Vagina (tissue), 2 donors: Measurements from ENCODE around the gene HOXB7. TPM values are rescaled to one million over a fixed set of nuclear protein-coding genes. Genes with fewer than 3 reads are reported as not detected.

Source experiments
- DNase-seq, 2 donors: peaks; one replicate each; pipeline ENCODE4 v3.0.0-alpha.2; 2017; ENCODE audit errors: extremely low spot score in 2 of 2
- H3K27ac ChIP-seq: fragments of 200-600 bp; sonication (generic); one replicate; pipeline ENCODE4 v1.5.1; 2019
- H3K27me3 ChIP-seq: fragments of 200-600 bp; sonication (generic); one replicate; pipeline ENCODE4 v1.5.1; 2019
- H3K36me3 ChIP-seq, 2 donors: fragments of 200-600 bp; sonication (generic); one replicate each; pipeline ENCODE4 v1.5.1; 2017 to 2019
- H3K4me1 ChIP-seq: fragments of 200-600 bp; sonication (generic); one replicate; pipeline ENCODE4 v1.5.1; 2019
- H3K4me3 ChIP-seq, 2 donors: fragments of 200-600 bp; sonication (generic); 1 replicate in 1 of 2; 2 replicates in 1 of 2; pipeline ENCODE4 v1.5.1; 2016 to 2019
- H3K9me3 ChIP-seq: fragments of 200-600 bp; sonication (generic); one replicate; pipeline ENCODE4 v1.5.1; 2019
- POLR2A ChIP-seq, 2 donors: fragments of 450-650 bp; IDR thresholded peaks; one replicate each; pipeline ENCODE4 v1.6.1; 2017; ENCODE audit warnings: antibody characterized with exemption in 2 of 2, mild to moderate bottlenecking in 2 of 2, moderate library complexity in 2 of 2
- POLR2AphosphoS5 ChIP-seq, 2 donors: sonication (generic); formaldehyde crosslinking; IDR thresholded peaks; one replicate each; pipeline ENCODE4 v1.9.0; 2017; ENCODE audit warnings: antibody characterized with exemption in 2 of 2, mild to moderate bottlenecking in 2 of 2, low read depth in 1 of 2; ENCODE audit not compliant: insufficient read depth in 1 of 2
- intact Hi-C: fragments of 100-400 bp; cut with DNase I; formaldehyde crosslinking; loops from one replicate; pipeline ENCODE4 v1.15.1; 2023
- total RNA-seq: library from RNA; depleted of rRNA; stranded (reverse); fragments of >200 nt; gene quantifications from one replicate; pipeline ENCODE4 v1.2.3, GENCODE V29; 2016
- TF ChIP-seq, protein P1 (sequence below), 3 experiments: fragments of 450-650 bp in 2 of 3; fragments of 200-600 bp in 1 of 3; sonication (generic) in 1 of 3; IDR thresholded peaks; one replicate each; pipeline ENCODE4 v1.5.1; 2017 to 2019; ENCODE audit warnings: antibody characterized with exemption in 3 of 3, mild to moderate bottlenecking in 2 of 3, moderate library complexity in 2 of 3

The HOXB7 gene
- total RNA-seq: 3.2 TPM

DNA sequence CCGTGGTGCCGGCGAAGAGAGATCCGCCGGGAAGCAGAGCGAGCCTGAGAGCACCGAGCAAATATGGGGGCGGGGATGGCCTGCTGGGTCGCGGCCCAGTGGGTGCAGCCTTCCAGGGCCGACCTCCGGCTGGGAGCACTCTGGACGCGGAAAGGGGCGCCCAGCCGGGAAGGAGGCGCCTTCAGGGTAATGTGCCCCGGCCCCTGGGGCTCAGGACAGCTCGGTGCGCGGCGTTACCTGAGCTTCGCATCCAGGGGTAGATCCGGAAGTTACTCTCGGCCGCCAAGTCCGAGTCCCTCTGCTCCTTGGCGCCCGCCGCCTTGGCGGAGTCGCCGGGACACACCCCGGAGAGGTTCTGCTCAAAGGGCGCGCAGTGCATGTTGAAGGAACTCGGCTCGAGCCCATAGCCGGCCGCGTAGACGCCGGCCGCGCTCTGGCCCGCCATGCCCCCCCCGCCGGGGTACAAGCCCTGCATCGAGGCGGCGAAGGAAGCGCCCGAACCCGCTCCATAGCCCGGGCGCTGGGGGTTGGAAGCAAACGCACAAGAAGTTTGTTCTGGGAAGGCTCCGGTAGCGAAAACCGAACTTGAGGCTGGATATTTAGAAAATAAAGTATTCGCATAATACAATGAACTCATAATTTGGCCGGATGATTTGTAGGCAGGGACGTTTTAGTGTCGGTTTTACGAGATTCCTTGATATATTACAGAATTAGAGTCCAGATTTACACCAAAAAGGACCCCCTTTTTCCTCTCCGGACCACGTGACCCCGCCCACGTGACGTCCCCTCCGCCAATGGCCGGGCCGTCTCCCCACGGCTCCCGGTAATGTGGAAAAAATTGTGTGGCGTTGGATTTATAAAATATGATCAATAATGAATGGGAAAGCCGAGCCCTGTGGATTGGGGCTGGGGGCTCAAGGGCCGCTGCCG, at the start of gene HOXB7:
Gene HOXB7 (minus strand): TSS at position 736 of the 930 bp plus-strand sequence. CDS start 99 bp downstream, at position 637.
- no peak for DNase-seq
- peaks cover 28% of the 10 kb centered on the region for H3K4me1 ChIP-seq
- peaks cover 12% of the 10 kb centered on the region for H3K27me3 ChIP-seq

DNA sequence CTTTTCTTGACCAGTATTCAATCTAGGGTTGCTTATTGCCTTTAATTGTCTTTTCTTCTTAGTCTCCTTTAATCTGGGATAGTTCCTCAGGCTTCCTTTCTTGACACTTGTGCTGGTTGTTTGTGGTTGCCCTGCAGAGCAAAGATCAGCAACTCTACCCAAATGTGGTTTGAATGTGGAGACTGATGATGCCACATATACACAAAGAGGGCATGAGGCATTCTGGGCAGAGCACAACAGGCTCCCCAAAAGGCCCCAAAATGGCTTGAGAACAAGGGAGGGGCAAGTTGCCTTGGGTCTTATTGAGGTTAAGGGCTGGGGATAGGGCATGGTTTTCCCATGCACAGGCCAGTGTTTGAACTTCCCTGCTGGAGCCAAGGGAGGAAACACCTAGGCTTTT, 45.1 kb upstream of the HOXB7 start:
- Histone ChIP-seq H3K4me3 (no peak overlapping the region), H3K4me1 (no peaks in the 10 kb centered on the region), H3K27me3 (no peaks in the 10 kb centered on the region), H3K9me3 (no peaks in the 10 kb centered on the region), H3K36me3 (no peaks in the 10 kb centered on the region), H3K27ac (no peak overlapping the region)
- intact Hi-C loops: no loop called here
- peak in 1 of 2 donors; percentile 3 for DNase-seq
- TF ChIP-seq POLR2A (IDR thresholded peaks at IDR 0.05) (no peak), POLR2AphosphoS5 (IDR thresholded peaks at IDR 0.05; ENCODE audit: insufficient read depth in 1 of 2, low read depth in 1 of 2) (no peak)
- TF ChIP-seq, protein P1, sequence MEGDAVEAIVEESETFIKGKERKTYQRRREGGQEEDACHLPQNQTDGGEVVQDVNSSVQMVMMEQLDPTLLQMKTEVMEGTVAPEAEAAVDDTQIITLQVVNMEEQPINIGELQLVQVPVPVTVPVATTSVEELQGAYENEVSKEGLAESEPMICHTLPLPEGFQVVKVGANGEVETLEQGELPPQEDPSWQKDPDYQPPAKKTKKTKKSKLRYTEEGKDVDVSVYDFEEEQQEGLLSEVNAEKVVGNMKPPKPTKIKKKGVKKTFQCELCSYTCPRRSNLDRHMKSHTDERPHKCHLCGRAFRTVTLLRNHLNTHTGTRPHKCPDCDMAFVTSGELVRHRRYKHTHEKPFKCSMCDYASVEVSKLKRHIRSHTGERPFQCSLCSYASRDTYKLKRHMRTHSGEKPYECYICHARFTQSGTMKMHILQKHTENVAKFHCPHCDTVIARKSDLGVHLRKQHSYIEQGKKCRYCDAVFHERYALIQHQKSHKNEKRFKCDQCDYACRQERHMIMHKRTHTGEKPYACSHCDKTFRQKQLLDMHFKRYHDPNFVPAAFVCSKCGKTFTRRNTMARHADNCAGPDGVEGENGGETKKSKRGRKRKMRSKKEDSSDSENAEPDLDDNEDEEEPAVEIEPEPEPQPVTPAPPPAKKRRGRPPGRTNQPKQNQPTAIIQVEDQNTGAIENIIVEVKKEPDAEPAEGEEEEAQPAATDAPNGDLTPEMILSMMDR (IDR thresholded peaks at IDR 0.05): no peak

More for the DNA sequence above, at the start of gene HOXB7:
- peak within 1 kb of the TSS; percentile 49 for H3K27ac ChIP-seq
- intact Hi-C loops: no loop called here
- H3K9me3 ChIP-seq: no peaks in the 10 kb centered on the region
- peak within 1 kb of the TSS; percentile 42 to 60 for H3K4me3 ChIP-seq
- no peaks in the 10 kb centered on the region for H3K36me3 ChIP-seq
- TF ChIP-seq, protein P1 (IDR thresholded peaks at IDR 0.05): no peak
- TF ChIP-seq POLR2A (IDR thresholded peaks at IDR 0.05): no peak
- TF ChIP-seq POLR2AphosphoS5 (IDR thresholded peaks at IDR 0.05; ENCODE audit: insufficient read depth in 1 of 2, low read depth in 1 of 2): peak; percentile 21 to 46

DNA sequence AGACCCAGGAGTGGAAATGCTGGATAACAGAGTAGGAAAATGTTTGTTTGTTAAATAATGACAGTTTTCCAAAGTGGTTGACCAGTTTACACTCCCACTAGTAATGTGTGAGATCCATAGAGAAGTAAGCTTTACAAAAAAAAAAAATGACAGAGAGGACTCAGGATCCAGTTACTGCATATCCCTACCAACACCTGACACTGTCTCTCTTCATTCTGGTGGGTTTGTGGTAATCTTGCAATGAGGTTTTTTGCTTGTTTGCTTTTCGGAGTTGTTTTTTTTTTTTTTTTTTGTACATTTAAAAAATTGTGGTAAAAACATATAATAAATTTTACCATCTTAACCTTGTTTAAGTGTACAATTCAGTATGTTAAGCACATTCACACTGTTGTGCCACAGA, 38.9 kb upstream of the HOXB7 start:
- intact Hi-C loops: no loop called here
- Histone ChIP-seq H3K4me1 (peaks cover 16% of the 10 kb centered on the region), H3K9me3 (no peaks in the 10 kb centered on the region), H3K4me3 (no peak overlapping the region), H3K27ac (no peak overlapping the region), H3K36me3 (no peaks in the 10 kb centered on the region), H3K27me3 (no peaks in the 10 kb centered on the region)
- TF ChIP-seq, protein P1 (IDR thresholded peaks at IDR 0.05): no peak
- no peak for TF ChIP-seq POLR2AphosphoS5 (IDR thresholded peaks at IDR 0.05; ENCODE audit: insufficient read depth in 1 of 2, low read depth in 1 of 2)
- no peak for TF ChIP-seq POLR2A (IDR thresholded peaks at IDR 0.05)
- no peak for DNase-seq

DNA sequence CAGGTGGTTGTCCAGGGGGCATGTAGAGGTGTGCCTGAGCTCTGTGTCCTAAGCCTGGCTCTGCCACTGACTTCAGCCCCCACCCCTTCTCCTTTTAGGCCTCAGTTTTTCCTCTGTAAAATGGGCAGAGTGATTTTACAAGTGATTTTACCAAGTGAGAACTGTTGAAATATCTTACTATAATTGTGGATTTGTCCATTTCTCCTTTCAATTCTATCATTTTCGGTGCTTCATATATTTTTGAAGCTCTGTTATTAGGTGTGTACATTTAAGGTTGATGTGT, 37.1 kb upstream of the HOXB7 start:
- Histone ChIP-seq H3K4me1 (peaks cover 16% of the 10 kb centered on the region), H3K36me3 (no peaks in the 10 kb centered on the region), H3K4me3 (no peak overlapping the region), H3K27ac (no peak overlapping the region), H3K9me3 (no peaks in the 10 kb centered on the region), H3K27me3 (no peaks in the 10 kb centered on the region)
- DNase-seq: no peak
- intact Hi-C loops: no loop called here
- no peak for TF ChIP-seq POLR2AphosphoS5 (IDR thresholded peaks at IDR 0.05; ENCODE audit: insufficient read depth in 1 of 2, low read depth in 1 of 2)

DNA sequence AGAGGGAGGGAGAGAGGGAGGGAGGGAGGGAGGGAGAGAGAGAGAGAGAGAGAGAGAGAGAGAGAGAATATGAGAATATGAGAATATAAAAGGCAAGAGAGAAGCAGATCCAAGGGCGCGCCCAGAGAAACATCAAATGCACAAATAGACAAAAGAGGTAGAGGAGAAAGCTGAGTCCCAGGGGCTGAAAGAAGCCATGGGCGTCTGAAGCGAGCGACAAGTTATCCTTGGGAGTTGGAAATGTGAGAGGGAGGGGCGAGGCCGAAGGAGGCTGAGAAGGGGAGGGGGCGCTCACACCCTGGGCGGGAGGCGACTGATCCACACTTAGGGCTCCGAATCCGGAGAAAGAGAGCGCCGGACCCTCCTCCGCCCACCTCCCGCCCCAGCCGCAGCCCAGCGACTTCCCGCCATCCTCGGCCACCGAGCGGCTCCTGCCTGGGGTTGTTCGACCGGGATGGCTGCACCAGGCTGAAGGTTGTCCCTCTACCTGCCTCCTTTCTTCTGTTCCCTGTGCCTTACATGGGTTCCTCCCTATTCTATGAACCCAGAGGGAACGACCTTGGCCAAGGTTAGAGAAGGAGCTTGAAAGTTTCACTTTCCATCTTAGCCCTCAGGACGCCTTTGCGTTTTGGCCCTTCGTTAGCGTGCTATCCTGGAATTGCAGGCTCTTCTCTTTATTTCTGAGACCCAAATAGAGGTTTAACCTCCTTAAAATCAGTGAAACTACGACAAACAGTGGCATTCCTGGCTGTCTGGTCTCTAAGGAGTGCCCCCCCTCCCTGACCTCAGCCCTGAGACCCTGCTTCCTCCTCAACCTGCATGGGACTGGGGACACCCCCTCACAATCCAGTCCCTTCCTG, 36.5 kb upstream of the HOXB7 start:
- H3K36me3 ChIP-seq: no peaks in the 10 kb centered on the region
- TF ChIP-seq, protein P1 (IDR thresholded peaks at IDR 0.05): no peak
- TF ChIP-seq POLR2AphosphoS5 (IDR thresholded peaks at IDR 0.05; ENCODE audit: insufficient read depth in 1 of 2, low read depth in 1 of 2) (no peak), POLR2A (IDR thresholded peaks at IDR 0.05) (no peak)
- H3K27ac ChIP-seq: no peak overlapping the region
- peak overlapping the region; percentile 42 to 43 for H3K4me3 ChIP-seq
- H3K9me3 ChIP-seq: no peaks in the 10 kb centered on the region
- DNase-seq: no peak
- intact Hi-C loops: no loop called here
- H3K4me1 ChIP-seq: peaks cover 16% of the 10 kb centered on the region
- no peaks in the 10 kb centered on the region for H3K27me3 ChIP-seq
